Right atrium auricular region (tissue), 2 donors: ENCODE data around the gene TMTC3. TPM values are rescaled to one million over a fixed set of nuclear protein-coding genes. Genes with fewer than 3 reads are reported as not detected.

Source experiments
- DNase-seq: peaks from one replicate; pipeline ENCODE4 v3.0.0-alpha.2; 2019; ENCODE audit warnings: low spot score
- H3K27ac ChIP-seq, 2 donors: fragments of 200-600 bp; sonication (generic); 1 replicate in 1 of 2; 2 replicates in 1 of 2; pipeline ENCODE4 v1.5.1; 2016 to 2019
- H3K27me3 ChIP-seq, 2 donors: fragments of 200-600 bp; sonication (generic); one replicate each; pipeline versions ENCODE4 v1.5.1 to v1.6.0; 2017 to 2019
- H3K36me3 ChIP-seq: fragments of 200-600 bp; sonication (generic); one replicate; pipeline ENCODE4 v1.5.1; 2016
- H3K4me1 ChIP-seq, 2 donors: fragments of 200-600 bp; sonication (generic); one replicate each; pipeline versions ENCODE4 v1.5.1 to v1.6.0; 2017 to 2019
- H3K4me3 ChIP-seq, 2 donors: fragments of 200-600 bp; sonication (generic); 1 replicate in 1 of 2; 2 replicates in 1 of 2; pipeline ENCODE4 v1.5.1; 2017 to 2019; ENCODE audit warnings: mild to moderate bottlenecking in 1 of 2, moderate library complexity in 1 of 2
- H3K9me3 ChIP-seq, 2 donors: fragments of 200-600 bp; sonication (generic); one replicate each; pipeline ENCODE4 v1.5.1; 2019
- CTCF ChIP-seq, 2 donors: fragments of 200-600 bp; sonication (generic); IDR thresholded peaks; one replicate each; pipeline ENCODE4 v1.5.1; 2019; ENCODE audit warnings: antibody characterized with exemption in 2 of 2
- total RNA-seq, 2 donors: library from RNA; depleted of rRNA; stranded (reverse); fragments of >200 nt; gene quantifications; one replicate each; pipeline ENCODE4 v1.1.0, GENCODE V29; 2016

TMTC3 gene
- total RNA-seq, 2 donors from 2014 or later, result 9.9 to 11.8 TPM

GRCh38 chr12:88241862-88242570, 99.9 kb downstream of the TMTC3 start:
- H3K27ac ChIP-seq, result peak overlapping the region; percentile 3 to 61

GRCh38 chr12:88242571-88242925, 100.4 kb downstream of the TMTC3 start:
- no peaks in the 10 kb centered on the region for H3K4me1 ChIP-seq
- TF ChIP-seq CTCF (IDR thresholded peaks at IDR 0.05), result no peak
- H3K9me3 ChIP-seq, result no peaks in the 10 kb centered on the region
- DNase-seq, result no peak
- no peaks in the 10 kb centered on the region for H3K27me3 ChIP-seq
- no peaks in the 10 kb centered on the region for H3K36me3 ChIP-seq
- H3K4me3 ChIP-seq, result no peak overlapping the region
- H3K27ac ChIP-seq, result peak overlapping the region; percentile 3 to 61

More at GRCh38 chr12:88241862-88242570, 99.9 kb downstream of the TMTC3 start:
- no peak for DNase-seq
- Histone ChIP-seq H3K36me3 (no peaks in the 10 kb centered on the region), H3K4me3 (no peak overlapping the region), H3K27me3 (no peaks in the 10 kb centered on the region), H3K4me1 (no peaks in the 10 kb centered on the region), H3K9me3 (no peaks in the 10 kb centered on the region)
- TF ChIP-seq CTCF (IDR thresholded peaks at IDR 0.05), result no peak

GRCh38 chr12:88242939-88243338, 100.8 kb downstream of the TMTC3 start:
- Histone ChIP-seq H3K9me3 (no peaks in the 10 kb centered on the region), H3K4me3 (no peak overlapping the region), H3K36me3 (no peaks in the 10 kb centered on the region), H3K4me1 (no peaks in the 10 kb centered on the region), H3K27me3 (no peaks in the 10 kb centered on the region), H3K27ac (peak overlapping the region; percentile 3 to 61)
- no peak for DNase-seq
- no peak for TF ChIP-seq CTCF (IDR thresholded peaks at IDR 0.05)

- no peak for TF ChIP-seq CTCF (IDR thresholded peaks at IDR 0.05)
- H3K27me3 ChIP-seq, result no peaks in the 10 kb centered on the region
- DNase-seq, result no peak
- no peak overlapping the region for H3K27ac ChIP-seq
- no peaks in the 10 kb centered on the region for H3K9me3 ChIP-seq
- H3K4me1 ChIP-seq, result no peaks in the 10 kb centered on the region
- no peaks in the 10 kb centered on the region for H3K36me3 ChIP-seq
- no peak overlapping the region for H3K4me3 ChIP-seq
Measured at GRCh38 chr12:88243982-88244381, 101.9 kb downstream of the TMTC3 start.

- no peaks in the 10 kb centered on the region for H3K4me1 ChIP-seq
- no peak overlapping the region for H3K27ac ChIP-seq
- no peak for TF ChIP-seq CTCF (IDR thresholded peaks at IDR 0.05)
- no peaks in the 10 kb centered on the region for H3K36me3 ChIP-seq
- H3K4me3 ChIP-seq, result no peak overlapping the region
- DNase-seq, result no peak
- H3K27me3 ChIP-seq, result no peaks in the 10 kb centered on the region
- H3K9me3 ChIP-seq, result no peaks in the 10 kb centered on the region
Measured at GRCh38 chr12:88245905-88246304, 103.8 kb downstream of the TMTC3 start.

GRCh38 chr12:88247241-88247643, 105.1 kb downstream of the TMTC3 start:
- H3K27me3 ChIP-seq, result no peaks in the 10 kb centered on the region
- no peaks in the 10 kb centered on the region for H3K36me3 ChIP-seq
- no peaks in the 10 kb centered on the region for H3K4me1 ChIP-seq
- no peak overlapping the region for H3K27ac ChIP-seq
- no peak overlapping the region for H3K4me3 ChIP-seq
- no peaks in the 10 kb centered on the region for H3K9me3 ChIP-seq
- DNase-seq, result no peak
- no peak for TF ChIP-seq CTCF (IDR thresholded peaks at IDR 0.05)
